Ecto neural progenitor cell (in vitro differentiated cells): ENCODE measurements around the gene SUPT7L.

Experiments
- DNase-seq: peaks from one replicate; pipeline ENCODE4 v3.0.0-alpha.2; 2018; ENCODE audit warnings: low spot score

The SUPT7L gene, protein sequence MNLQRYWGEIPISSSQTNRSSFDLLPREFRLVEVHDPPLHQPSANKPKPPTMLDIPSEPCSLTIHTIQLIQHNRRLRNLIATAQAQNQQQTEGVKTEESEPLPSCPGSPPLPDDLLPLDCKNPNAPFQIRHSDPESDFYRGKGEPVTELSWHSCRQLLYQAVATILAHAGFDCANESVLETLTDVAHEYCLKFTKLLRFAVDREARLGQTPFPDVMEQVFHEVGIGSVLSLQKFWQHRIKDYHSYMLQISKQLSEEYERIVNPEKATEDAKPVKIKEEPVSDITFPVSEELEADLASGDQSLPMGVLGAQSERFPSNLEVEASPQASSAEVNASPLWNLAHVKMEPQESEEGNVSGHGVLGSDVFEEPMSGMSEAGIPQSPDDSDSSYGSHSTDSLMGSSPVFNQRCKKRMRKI

DNA sequence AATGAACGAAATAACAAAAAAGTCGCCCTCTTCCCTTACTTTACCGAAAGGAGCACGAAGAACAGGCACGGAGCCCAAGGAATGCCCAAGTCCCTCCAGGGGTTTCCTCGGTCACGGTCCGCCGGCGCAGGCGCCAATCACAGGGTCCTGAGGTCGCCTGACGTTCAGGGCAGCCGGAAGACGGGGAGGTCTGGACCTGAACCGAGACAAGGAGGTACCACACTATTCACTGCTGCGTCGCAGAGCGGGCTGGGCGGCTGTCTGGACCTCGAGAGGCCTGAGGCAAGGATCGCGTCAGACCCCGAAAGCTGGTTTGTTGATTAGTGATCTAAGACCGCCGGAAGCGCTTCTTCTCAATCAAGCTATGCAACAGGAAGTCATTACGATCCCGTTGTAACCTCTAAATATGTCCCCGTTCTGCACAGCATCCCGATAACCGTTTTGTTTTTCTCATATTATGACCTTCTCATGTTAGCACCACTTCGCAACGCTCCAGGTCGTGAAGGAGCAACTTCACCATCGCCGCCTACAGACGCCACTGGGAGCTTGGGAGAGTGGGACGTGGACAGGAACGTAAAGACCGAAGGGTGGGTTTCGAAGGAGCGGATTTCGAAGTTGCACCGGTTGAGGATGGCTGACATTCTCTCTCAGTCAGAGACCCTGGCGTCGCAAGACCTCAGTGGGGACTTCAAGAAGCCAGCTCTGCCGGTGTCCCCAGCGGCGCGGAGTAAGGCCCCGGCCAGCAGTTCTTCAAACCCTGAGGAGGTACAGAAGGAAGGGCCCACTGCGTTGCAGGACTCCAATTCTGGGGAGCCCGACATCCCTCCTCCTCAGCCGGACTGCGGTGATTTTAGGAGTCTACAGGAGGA is at the start of gene SUPT7L, which contains the start of gene SLC4A1AP:
Gene SUPT7L (minus strand): TSS at position 330 of the 869 bp plus-strand sequence. CDS start 1,422 bp downstream, outside the sequence.
Gene SLC4A1AP (plus strand): TSS at position 605 of the 869 bp plus-strand sequence. CDS start 26 bp downstream, at position 631.
- DNase-seq: peak; percentile 87

GRCh38 chr2:27713201-27713600 is 49.8 kb upstream of the SUPT7L start:
- DNase-seq: no peak

DNA sequence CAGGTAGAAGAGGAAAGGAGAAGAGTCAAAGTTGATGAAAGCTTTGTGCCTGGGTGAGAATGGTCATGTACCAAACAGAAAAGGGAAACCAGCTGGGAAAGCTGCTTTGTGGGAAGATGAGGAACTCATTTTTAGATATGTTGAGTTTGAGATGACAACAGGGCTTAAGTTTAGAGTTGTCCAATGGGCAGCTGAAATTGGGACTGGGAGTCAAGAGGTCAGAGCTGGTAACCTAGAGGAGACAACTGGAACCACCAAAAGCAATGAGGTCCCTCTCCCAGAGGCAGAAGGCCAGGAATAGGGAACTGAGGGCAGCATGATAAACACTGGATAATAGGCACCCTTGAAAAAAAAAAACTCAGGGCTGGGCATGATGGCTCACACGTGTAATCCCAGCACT is 49.1 kb upstream of the SUPT7L start:
- DNase-seq: no peak

DNA sequence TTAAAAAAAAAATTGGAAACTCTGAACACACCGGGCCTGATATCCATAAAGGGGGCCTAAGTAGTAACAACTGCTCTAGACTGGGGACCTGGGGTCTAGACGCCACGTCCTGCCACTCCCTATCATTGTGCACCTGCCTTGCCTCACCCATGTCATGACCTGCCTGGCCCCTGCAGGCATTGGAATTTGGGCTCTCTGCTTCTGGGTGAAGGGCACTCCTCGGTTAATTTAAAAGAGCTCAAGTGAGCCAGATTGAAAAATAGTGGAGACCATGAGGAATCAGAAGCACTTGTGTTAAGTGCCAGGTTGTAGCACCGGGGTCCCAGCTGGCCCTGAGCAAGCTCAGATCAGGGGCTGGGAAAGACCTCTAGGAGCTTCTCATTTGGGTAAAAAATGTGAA is 48.4 kb upstream of the SUPT7L start:
- no peak for DNase-seq

- DNase-seq: no peak
These were observed 47.4 kb upstream of the SUPT7L start for GRCh38 chr2:27710640-27711430.

GRCh38 chr2:27709960-27710575 is 46.7 kb upstream of the SUPT7L start:
- no peak for DNase-seq

DNA sequence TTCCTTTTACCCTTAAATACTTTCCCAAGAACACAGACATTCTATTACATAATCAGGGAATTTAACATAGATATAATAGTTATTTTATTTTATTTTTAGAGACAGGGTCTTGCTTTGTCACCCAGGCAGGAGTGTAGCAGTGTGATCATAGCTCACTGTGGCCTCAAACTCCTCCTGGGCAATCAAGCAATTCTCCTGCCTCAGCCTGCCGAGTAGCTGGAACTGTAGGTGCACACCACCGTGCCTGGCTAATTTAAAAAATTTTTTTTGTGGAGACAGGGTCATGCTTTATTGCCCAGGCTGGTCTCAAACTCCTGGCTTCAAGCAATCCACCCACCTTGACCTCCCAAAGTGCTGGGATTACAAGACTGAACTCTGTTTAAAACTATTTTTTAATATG is 45.9 kb upstream of the SUPT7L start:
- no peak for DNase-seq

- DNase-seq: no peak
These were observed 45.3 kb upstream of the SUPT7L start for GRCh38 chr2:27708666-27709065.

GRCh38 chr2:27708257-27708654 is 44.8 kb upstream of the SUPT7L start:
- no peak for DNase-seq

DNA sequence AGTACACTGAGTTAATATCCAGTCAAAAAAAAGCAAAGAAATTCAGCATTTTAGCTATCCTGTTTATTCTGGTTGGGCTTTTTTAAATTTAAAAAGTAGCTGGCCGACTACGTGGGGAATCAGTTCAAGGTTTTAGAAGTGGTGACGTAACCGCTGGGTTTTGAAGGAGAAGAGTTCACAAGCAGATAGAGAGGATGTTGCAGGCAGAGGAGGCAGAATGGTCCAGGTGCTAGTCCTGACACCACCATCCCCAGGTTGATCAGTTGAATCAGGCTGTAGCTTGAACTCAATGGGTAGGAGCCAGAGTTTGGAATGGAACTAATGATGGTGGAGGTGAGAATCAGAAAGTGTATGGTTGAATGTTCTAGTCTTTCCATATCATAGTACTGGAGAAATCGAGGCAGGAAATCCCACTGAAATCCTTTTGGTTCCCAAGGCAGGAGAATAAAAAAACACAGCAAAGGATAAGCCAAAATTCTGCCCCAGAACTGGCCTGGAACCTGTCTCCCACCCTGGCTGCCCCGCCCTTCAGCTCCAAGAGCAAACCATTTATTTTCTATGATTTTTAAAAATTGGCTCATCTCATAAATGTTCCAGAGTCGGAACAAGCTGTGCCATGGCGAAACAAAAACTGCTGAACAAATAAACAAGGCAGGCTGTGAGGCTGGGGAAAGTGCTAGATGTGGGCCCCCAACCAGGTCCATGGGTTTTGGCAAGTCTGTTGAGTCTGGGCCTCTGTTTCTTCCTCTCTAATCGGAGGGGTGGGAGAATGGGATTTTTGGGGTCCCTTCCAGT is 44.2 kb upstream of the SUPT7L start:
- no peak for DNase-seq

GRCh38 chr2:27705851-27706622 is 42.6 kb upstream of the SUPT7L start:
- no peak for DNase-seq

DNA sequence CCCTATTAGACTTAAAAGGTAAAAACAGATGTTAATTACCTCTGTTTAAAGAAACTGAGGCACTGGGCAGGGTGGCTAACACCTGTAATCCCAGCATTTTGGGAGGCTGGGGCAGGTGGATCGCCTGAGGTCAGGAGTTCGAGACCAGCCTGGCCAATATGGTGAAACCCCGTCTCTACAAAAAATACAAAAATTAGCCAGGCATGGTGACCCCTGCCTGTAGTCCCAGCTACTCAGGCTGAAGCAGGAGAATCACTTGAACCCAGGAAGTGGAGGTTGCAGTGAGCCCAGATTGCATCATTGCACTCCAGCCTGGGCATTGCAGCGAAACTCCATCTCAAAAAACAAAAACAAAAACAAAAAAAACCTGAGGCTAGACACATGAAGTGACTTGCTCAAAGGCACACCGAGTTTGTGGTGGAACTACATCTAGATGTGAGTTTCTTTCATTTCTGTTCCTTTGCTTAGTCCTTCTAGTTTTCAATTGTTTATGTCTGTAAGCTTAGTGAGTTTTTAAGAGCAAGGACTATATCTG is 41.0 kb upstream of the SUPT7L start:
- DNase-seq: no peak

DNA sequence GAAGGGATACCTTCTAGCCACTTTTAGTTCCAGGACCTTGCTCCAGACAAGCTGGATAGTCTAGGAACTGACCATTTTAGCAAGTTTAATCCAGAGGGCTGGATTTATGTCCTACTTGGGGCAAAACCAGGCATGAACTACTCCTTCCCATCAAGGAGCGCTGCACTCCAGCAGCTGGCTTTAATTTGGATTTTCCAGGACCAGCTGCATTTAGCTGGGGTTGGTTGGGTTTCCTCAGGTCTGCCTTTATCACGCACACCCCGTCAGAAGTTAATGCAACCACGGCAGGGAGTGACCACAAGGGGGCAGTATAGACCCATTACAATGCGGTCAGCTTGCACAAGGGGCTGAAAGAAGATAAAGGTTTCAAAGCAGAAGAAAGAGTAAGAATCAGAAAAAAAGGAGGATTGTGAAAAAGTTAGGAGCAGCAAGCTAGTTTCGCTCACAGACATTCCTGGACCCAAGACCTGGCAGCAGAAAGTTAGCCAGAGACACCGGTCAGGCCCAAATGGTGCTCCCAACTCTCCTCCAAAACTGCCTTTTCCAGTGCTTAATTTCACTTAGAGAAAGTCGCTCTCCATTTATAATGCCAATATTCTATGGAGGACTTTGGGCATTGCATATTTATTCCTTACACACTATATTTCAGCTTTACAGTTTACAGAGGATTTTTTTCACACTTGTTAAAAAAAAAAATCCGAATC is 40.4 kb upstream of the SUPT7L start:
- peak; percentile 88 for DNase-seq

DNA sequence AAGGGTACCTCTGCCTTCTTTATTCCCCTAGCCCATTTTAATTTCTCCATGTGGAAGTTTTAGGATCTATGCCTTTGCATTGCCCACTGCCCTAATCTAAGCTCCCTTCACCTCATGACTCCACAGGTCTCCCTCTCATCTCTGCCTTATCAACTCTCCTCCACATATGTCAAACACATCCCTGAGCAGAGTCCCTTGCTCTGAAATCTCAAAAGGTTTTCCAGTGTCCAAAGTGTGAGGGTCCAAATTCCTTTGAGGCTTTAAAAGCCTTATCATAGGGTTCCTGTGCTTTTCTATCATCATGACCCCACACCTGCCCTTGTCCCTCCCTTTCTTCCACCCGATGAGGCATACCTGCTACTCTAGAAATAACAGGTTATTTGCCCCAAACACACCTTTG is 38.9 kb upstream of the SUPT7L start:
- DNase-seq: no peak

- no peak for DNase-seq
These were observed 38.3 kb upstream of the SUPT7L start for GRCh38 chr2:27701676-27702075.

DNA sequence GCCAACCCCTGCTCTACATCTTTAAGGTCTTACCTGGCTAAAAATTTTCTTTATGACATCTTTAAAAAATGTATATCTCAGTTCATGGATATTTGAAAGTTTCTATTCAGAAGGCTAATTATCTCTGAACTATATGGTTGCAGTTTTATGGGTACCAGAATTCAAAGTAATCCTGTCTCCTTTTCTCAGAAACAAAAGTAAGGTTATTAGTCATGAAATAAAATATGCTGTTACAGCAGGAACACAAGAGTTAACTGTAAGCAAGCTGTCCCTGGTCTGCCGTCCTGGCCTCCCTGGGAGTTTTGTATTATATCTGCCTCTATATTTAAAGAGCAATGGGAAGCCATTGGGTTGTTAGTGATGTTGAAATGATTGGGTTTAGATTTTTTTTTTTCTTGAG is 34.2 kb upstream of the SUPT7L start:
- DNase-seq: no peak

- DNase-seq: no peak
These were observed 26.6 kb upstream of the SUPT7L start for GRCh38 chr2:27690052-27690451.

- DNase-seq: no peak
These were observed 26.0 kb upstream of the SUPT7L start for GRCh38 chr2:27689424-27689823.

GRCh38 chr2:27687232-27687631 is 23.8 kb upstream of the SUPT7L start:
- DNase-seq: no peak
